BLaER1 treated with 17β-estradiol and CSF1 and Interleukin-3, amounts not matched to agents 10 nM and 100 nM (cell line): ENCODE data around the gene HDAC2.
"Not testable (repeated sequence)": the region's sequence is repeated elsewhere in the genome, so short reads cannot be mapped to it uniquely, and the experiment has no call there.

Experiments
- H3K27ac ChIP-seq, 11 experiments: shearing (Covaris generic); formaldehyde crosslinking; 2 replicates each; pipeline ENCODE4 v1.8.1; 2022
- H3K27me3 ChIP-seq, 11 experiments: shearing (Covaris generic); formaldehyde crosslinking; 2 replicates each; pipeline ENCODE4 v1.8.1; 2022
- H3K36me3 ChIP-seq, 11 experiments: shearing (Covaris generic); formaldehyde crosslinking; 2 replicates each; pipeline ENCODE4 v1.8.1; 2022
- H3K4me1 ChIP-seq, 10 experiments: shearing (Covaris generic); formaldehyde crosslinking; 2 replicates each; pipeline ENCODE4 v1.8.1; 2022
- H3K4me2 ChIP-seq, 11 experiments: shearing (Covaris generic); formaldehyde crosslinking; 2 replicates each; pipeline ENCODE4 v1.8.1; 2022
- H3K4me3 ChIP-seq, 10 experiments: shearing (Covaris generic); formaldehyde crosslinking; 2 replicates each; pipeline ENCODE4 v1.8.1; 2022
- H3K9ac ChIP-seq, 11 experiments: shearing (Covaris generic); formaldehyde crosslinking; 2 replicates each; pipeline ENCODE4 v1.8.1; 2022
- H3K9me3 ChIP-seq, 11 experiments: shearing (Covaris generic); formaldehyde crosslinking; replicated peaks in 1 of 11; 2 replicates each; pipeline ENCODE4 v1.8.1; 2022
- H4K20me1 ChIP-seq, 11 experiments: shearing (Covaris generic); formaldehyde crosslinking; 2 replicates each; pipeline ENCODE4 v1.8.1; 2022
- Cebpa-rat ChIP-seq, 11 experiments: shearing (Covaris generic); IDR thresholded peaks; 2 replicates each; pipeline ENCODE4 v1.8.1; 2022

HDAC2 gene

GRCh38 chr6:113930183-113930582 is 40.8 kb downstream of the HDAC2 start:
- no peak for TF ChIP-seq Cebpa-rat (IDR thresholded peaks at IDR 0.05)
- H3K9ac ChIP-seq, result no peak overlapping the region
- peaks cover 0 to 14% (median 0%) of the 10 kb centered on the region in 10 experiments; a peak in 4 of 20 replicates for H3K4me1 ChIP-seq
- H3K9me3 ChIP-seq, result peaks cover 46 to 59% (median 50%) of the 10 kb centered on the region in 11 experiments
- H3K4me2 ChIP-seq, result no peak overlapping the region
- no peaks in the 10 kb centered on the region for H3K27me3 ChIP-seq
- no peak overlapping the region for H3K4me3 ChIP-seq
- peaks cover 27 to 47% (median 34%) of the 10 kb centered on the region in 11 experiments; a peak in 21 of 22 replicates for H3K36me3 ChIP-seq
- no peaks in the 10 kb centered on the region for H4K20me1 ChIP-seq
- no peak overlapping the region for H3K27ac ChIP-seq

- no peak overlapping the region for H3K27ac ChIP-seq
- H3K4me1 ChIP-seq, result peaks cover 0 to 24% (median 0%) of the 10 kb centered on the region in 10 experiments; a peak in 4 of 20 replicates
- H3K4me3 ChIP-seq, result no peak overlapping the region
- H3K9ac ChIP-seq, result no peak overlapping the region
- H3K27me3 ChIP-seq, result no peaks in the 10 kb centered on the region
- H3K36me3 ChIP-seq, result peaks cover 4 to 18% (median 9%) of the 10 kb centered on the region in 11 experiments; a peak in 11 of 22 replicates
- TF ChIP-seq Cebpa-rat (IDR thresholded peaks at IDR 0.05), result no peak
- no peaks in the 10 kb centered on the region for H4K20me1 ChIP-seq
- no peak overlapping the region for H3K4me2 ChIP-seq
- H3K9me3 ChIP-seq, result peaks cover 31 to 36% (median 33%) of the 10 kb centered on the region in 11 experiments
These were observed 43.9 kb downstream of the HDAC2 start for GRCh38 chr6:113927001-113927400.

GRCh38 chr6:113925378-113925777 is 45.6 kb downstream of the HDAC2 start:
- no peak overlapping the region for H3K4me2 ChIP-seq
- H3K9me3 ChIP-seq, result peaks cover 15 to 20% (median 16%) of the 10 kb centered on the region in 11 experiments
- H4K20me1 ChIP-seq, result no peaks in the 10 kb centered on the region
- H3K4me3 ChIP-seq, result no peak overlapping the region
- no peaks in the 10 kb centered on the region for H3K27me3 ChIP-seq
- TF ChIP-seq Cebpa-rat (IDR thresholded peaks at IDR 0.05), result no peak
- H3K4me1 ChIP-seq, result peaks cover 11 to 35% (median 12%) of the 10 kb centered on the region in 10 experiments
- H3K36me3 ChIP-seq, result peaks cover 0 to 9% (median 0%) of the 10 kb centered on the region in 11 experiments; a peak in 3 of 22 replicates
- no peak overlapping the region for H3K9ac ChIP-seq
- H3K27ac ChIP-seq, result no peak overlapping the region

GRCh38 chr6:113924312-113924723 is 46.6 kb downstream of the HDAC2 start:
- H3K4me3 ChIP-seq, result no peak overlapping the region
- H3K9me3 ChIP-seq, result peaks cover 4 to 10% (median 6%) of the 10 kb centered on the region in 11 experiments
- 0 out of 22 replicates have a peak, but pooled peaks cover 0 to 3% (median 0%) of the 10 kb centered on the region in 11 experiments for H3K36me3 ChIP-seq
- no peak overlapping the region for H3K9ac ChIP-seq
- H3K4me1 ChIP-seq, result peaks cover 13 to 34% (median 15%) of the 10 kb centered on the region in 10 experiments
- H3K27ac ChIP-seq, result no peak overlapping the region
- H4K20me1 ChIP-seq, result no peaks in the 10 kb centered on the region
- peak overlapping the region in 1 of 11 experiments; percentile 22; a peak in 1 of 22 replicates for H3K4me2 ChIP-seq
- H3K27me3 ChIP-seq, result no peaks in the 10 kb centered on the region
- no peak for TF ChIP-seq Cebpa-rat (IDR thresholded peaks at IDR 0.05)

GRCh38 chr6:113923526-113923925 is 47.4 kb downstream of the HDAC2 start:
- H3K27me3 ChIP-seq, result no peaks in the 10 kb centered on the region
- H3K4me2 ChIP-seq, result no peak overlapping the region
- H3K9me3 ChIP-seq, result peaks cover 0 to 2% (median 0%) of the 10 kb centered on the region in 11 experiments; a peak in 1 of 22 replicates
- no peak overlapping the region for H3K9ac ChIP-seq
- H3K4me1 ChIP-seq, result peaks cover 13 to 26% (median 15%) of the 10 kb centered on the region in 10 experiments
- no peak for TF ChIP-seq Cebpa-rat (IDR thresholded peaks at IDR 0.05)
- no peaks in the 10 kb centered on the region for H3K36me3 ChIP-seq
- no peak overlapping the region for H3K27ac ChIP-seq
- no peak overlapping the region for H3K4me3 ChIP-seq
- H4K20me1 ChIP-seq, result no peaks in the 10 kb centered on the region

- Histone ChIP-seq H3K27me3 (no peaks in the 10 kb centered on the region), H3K9me3 (no peaks in the 10 kb centered on the region), H3K4me2 (peak overlapping the region; percentile 15 to 80 (median 59); a peak in 20 of 22 replicates), H3K4me3 (no peak overlapping the region), H3K27ac (peak overlapping the region in 7 of 11 experiments; percentile 0 to 36 (median 18); a peak in 5 of 22 replicates), H3K9ac (no peak overlapping the region), H3K4me1 (peaks cover 13 to 20% (median 15%) of the 10 kb centered on the region in 10 experiments), H4K20me1 (no peaks in the 10 kb centered on the region), H3K36me3 (no peaks in the 10 kb centered on the region)
- no peak for TF ChIP-seq Cebpa-rat (IDR thresholded peaks at IDR 0.05)
These were observed 49.5 kb downstream of the HDAC2 start for GRCh38 chr6:113921299-113921904.

- Histone ChIP-seq H4K20me1 (no peaks in the 10 kb centered on the region), H3K4me1 (peaks cover 13 to 20% (median 15%) of the 10 kb centered on the region in 10 experiments), H3K9ac (no peak overlapping the region), H3K9me3 (no peaks in the 10 kb centered on the region), H3K36me3 (no peaks in the 10 kb centered on the region), H3K27ac (peak overlapping the region in 8 of 11 experiments; percentile 0 to 36 (median 11); a peak in 9 of 22 replicates), H3K27me3 (no peaks in the 10 kb centered on the region), H3K4me2 (peak overlapping the region; percentile 15 to 80 (median 59); a peak in 21 of 22 replicates), H3K4me3 (no peak overlapping the region)
- no peak for TF ChIP-seq Cebpa-rat (IDR thresholded peaks at IDR 0.05)
These were observed 50.2 kb downstream of the HDAC2 start for GRCh38 chr6:113920663-113921267.

- not testable (repeated sequence) for H4K20me1 ChIP-seq, H3K36me3 ChIP-seq, H3K27ac ChIP-seq, H3K9me3 ChIP-seq, H3K4me1 ChIP-seq, H3K4me2 ChIP-seq, H3K27me3 ChIP-seq, H3K9ac ChIP-seq, H3K4me3 ChIP-seq
These were observed 60.7 kb downstream of the HDAC2 start for GRCh38 chr6:113910285-113910684.

- Histone ChIP-seq H3K27ac (no peak overlapping the region), H3K4me3 (no peak overlapping the region), H3K9ac (no peak overlapping the region), H3K36me3 (no peaks in the 10 kb centered on the region), H4K20me1 (no peaks in the 10 kb centered on the region), H3K4me1 (no peaks in the 10 kb centered on the region), H3K27me3 (no peaks in the 10 kb centered on the region), H3K4me2 (no peak overlapping the region), H3K9me3 (no peaks in the 10 kb centered on the region; a peak in 1 of 22 replicates)
- TF ChIP-seq Cebpa-rat (IDR thresholded peaks at IDR 0.05), result no peak
These were observed 61.6 kb downstream of the HDAC2 start for GRCh38 chr6:113909224-113909856.
